Mucosa of rectum (tissue), 2 donors: ENCODE data around the gene BACH2.
"Not testable (repeated sequence)": the region's sequence is repeated elsewhere in the genome, so short reads cannot be mapped to it uniquely, and the experiment has no call there.

Experiments used
- H3K27ac ChIP-seq, 2 donors: one replicate each; pipeline ENCODE4 v1.7.0; 2013; ENCODE audit warnings: inconsistent platforms in 2 of 2, low read depth in 2 of 2, low read length in 2 of 2
- H3K27me3 ChIP-seq, 2 donors: one replicate each; pipeline ENCODE4 v1.7.0; 2013; ENCODE audit warnings: low read length in 2 of 2; ENCODE audit not compliant: control insufficient read depth in 2 of 2, insufficient read depth in 2 of 2
- H3K36me3 ChIP-seq, 2 donors: one replicate each; pipeline ENCODE4 v1.7.0; 2013; ENCODE audit warnings: low read length in 2 of 2; ENCODE audit not compliant: control insufficient read depth in 2 of 2, insufficient read depth in 2 of 2
- H3K4me1 ChIP-seq, 2 donors: one replicate each; pipeline ENCODE4 v1.7.0; 2013; ENCODE audit warnings: low read length in 2 of 2, mild to moderate bottlenecking in 1 of 2; ENCODE audit not compliant: control insufficient read depth in 2 of 2, insufficient read depth in 2 of 2
- H3K4me3 ChIP-seq, 2 donors: one replicate each; pipeline ENCODE4 v1.7.0; 2013; ENCODE audit warnings: low read length in 2 of 2
- H3K9ac ChIP-seq, 2 donors: one replicate each; pipeline ENCODE4 v1.7.0; 2013; ENCODE audit warnings: low read length in 2 of 2, low read depth in 1 of 2, mild to moderate bottlenecking in 1 of 2
- H3K9me3 ChIP-seq, 2 donors: one replicate each; pipeline ENCODE4 v1.7.0; 2013; ENCODE audit warnings: low read length in 2 of 2; ENCODE audit not compliant: control insufficient read depth in 2 of 2
- donor health status: healthy.
- donor health status: Normal muscosa, but diverticular disease.

Gene BACH2

GRCh38 chr6:89910001-89910901 is 386.4 kb downstream of the BACH2 start:
- not testable (repeated sequence) for H3K9me3 ChIP-seq

DNA sequence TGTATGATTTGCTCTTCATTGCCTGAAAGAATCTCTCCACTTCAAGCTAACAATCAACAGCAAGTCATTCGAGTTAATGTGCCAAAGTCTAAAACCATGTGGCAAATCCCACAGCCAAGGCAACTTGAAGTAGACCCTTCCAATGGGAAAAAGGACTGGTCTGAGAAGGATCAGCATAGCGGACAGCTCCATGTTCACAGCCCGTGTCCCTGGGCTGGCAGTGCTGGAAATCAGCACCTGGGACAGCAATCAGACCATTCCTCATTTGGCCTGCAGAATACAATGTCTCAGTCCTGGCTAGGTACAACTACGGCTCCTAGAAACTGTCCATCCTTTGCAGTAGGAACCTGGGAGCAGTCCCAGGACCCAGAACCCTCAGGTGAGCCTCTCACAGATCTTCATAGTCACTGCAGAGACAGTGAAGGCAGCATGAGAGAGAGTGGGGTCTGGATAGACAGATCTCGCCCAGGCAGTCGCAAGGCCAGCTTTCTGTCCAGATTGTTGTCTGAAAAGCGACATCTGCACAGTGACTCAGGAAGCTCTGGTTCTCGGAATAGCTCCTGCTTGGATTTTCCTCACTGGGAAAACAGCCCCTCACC is 401.3 kb downstream of the BACH2 start:
- Histone ChIP-seq H3K27ac (no peak overlapping the region), H3K4me1 (no peaks in the 10 kb centered on the region), H3K9ac (no peak overlapping the region), H3K27me3 (peaks cover 4% of the 10 kb centered on the region in 2 donors), H3K4me3 (no peak overlapping the region), H3K36me3 (no peaks in the 10 kb centered on the region), H3K9me3 (no peaks in the 10 kb centered on the region)

More at GRCh38 chr6:89910001-89910901, 386.4 kb downstream of the BACH2 start:
- not testable (repeated sequence) for H3K27ac ChIP-seq, H3K9ac ChIP-seq, H3K27me3 ChIP-seq, H3K4me3 ChIP-seq, H3K36me3 ChIP-seq, H3K4me1 ChIP-seq

- Histone ChIP-seq H3K27me3 (peaks cover 4% of the 10 kb centered on the region in 2 donors), H3K9ac (no peak within 1 kb of the TSS), H3K9me3 (no peaks in the 10 kb centered on the region)
Observed at GRCh38 chr6:89894169-89894568, 402.5 kb downstream of the BACH2 start, which contains the start of gene GJA10. TSS of gene GJA10 (plus strand) at chr6:89894469. CDS start at chr6:89894469, 0 bp downstream.

GRCh38 chr6:89892577-89892976 is 404.1 kb downstream of the BACH2 start:
- H3K9me3 ChIP-seq, H3K27me3 ChIP-seq, H3K36me3 ChIP-seq, H3K9ac ChIP-seq, H3K4me3 ChIP-seq, H3K27ac ChIP-seq, H3K4me1 ChIP-seq: not testable (repeated sequence)

More at GRCh38 chr6:89894169-89894568, 402.5 kb downstream of the BACH2 start, which contains the start of gene GJA10:
- no peak within 1 kb of the TSS for H3K4me3 ChIP-seq
- no peak within 1 kb of the TSS for H3K27ac ChIP-seq
- H3K36me3 ChIP-seq: no peaks in the 10 kb centered on the region
- no peaks in the 10 kb centered on the region for H3K4me1 ChIP-seq

GRCh38 chr6:89890845-89891528 is 405.7 kb downstream of the BACH2 start:
- H3K9ac ChIP-seq, H3K36me3 ChIP-seq, H3K27me3 ChIP-seq, H3K4me3 ChIP-seq, H3K4me1 ChIP-seq, H3K9me3 ChIP-seq, H3K27ac ChIP-seq: not testable (repeated sequence)

- Histone ChIP-seq H3K27ac (no peak overlapping the region), H3K36me3 (no peaks in the 10 kb centered on the region), H3K9me3 (no peaks in the 10 kb centered on the region), H3K9ac (no peak overlapping the region), H3K27me3 (peaks cover 4% of the 10 kb centered on the region in 2 donors), H3K4me3 (no peak overlapping the region), H3K4me1 (no peaks in the 10 kb centered on the region)
Observed at GRCh38 chr6:89888871-89889270, 407.8 kb downstream of the BACH2 start.

GRCh38 chr6:89888138-89888514 is 408.5 kb downstream of the BACH2 start:
- Histone ChIP-seq H3K9me3 (no peaks in the 10 kb centered on the region), H3K27me3 (peaks cover 4% of the 10 kb centered on the region in 2 donors), H3K9ac (no peak overlapping the region), H3K4me1 (no peaks in the 10 kb centered on the region), H3K4me3 (no peak overlapping the region), H3K27ac (no peak overlapping the region), H3K36me3 (no peaks in the 10 kb centered on the region)

DNA sequence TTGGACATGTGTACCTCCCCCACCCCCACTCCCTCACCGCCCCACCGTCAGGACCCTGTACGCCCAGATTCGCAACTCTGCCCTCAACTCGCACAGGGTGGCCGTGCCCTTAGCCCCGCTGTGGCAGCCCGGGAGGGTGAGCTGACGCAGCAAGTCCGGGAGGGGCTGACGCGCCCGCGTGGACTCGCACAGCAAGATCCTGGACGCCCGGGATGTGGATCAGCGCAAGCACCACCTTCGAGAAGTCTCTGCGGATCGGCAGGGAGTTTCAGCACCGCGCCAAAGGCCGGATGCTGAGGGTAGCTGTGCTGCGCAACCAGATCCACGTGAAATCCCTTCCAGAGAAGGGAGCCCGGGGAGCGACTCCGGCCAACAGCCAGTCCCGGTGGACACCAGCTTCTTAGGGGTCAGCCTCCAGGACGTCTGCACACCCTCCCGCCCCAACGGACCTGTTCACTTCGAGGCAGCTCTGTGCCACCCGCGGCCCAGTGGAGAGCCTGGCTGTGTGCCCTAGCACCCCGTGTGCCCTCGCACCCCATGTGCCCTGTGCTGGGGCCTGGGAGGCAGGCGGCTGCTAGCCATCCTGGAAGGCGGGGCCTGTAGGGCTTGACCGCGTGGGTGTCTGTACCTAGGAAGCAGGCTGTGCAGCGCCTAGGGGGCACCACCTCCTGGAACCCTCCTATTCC is 409.0 kb downstream of the BACH2 start:
- Histone ChIP-seq H3K36me3 (no peaks in the 10 kb centered on the region), H3K4me3 (no peak overlapping the region), H3K9ac (no peak overlapping the region), H3K4me1 (no peaks in the 10 kb centered on the region), H3K27me3 (peaks cover 4% of the 10 kb centered on the region in 2 donors), H3K9me3 (no peaks in the 10 kb centered on the region), H3K27ac (no peak overlapping the region)

GRCh38 chr6:89886378-89887120 is 410.1 kb downstream of the BACH2 start:
- peaks cover 0 to 4% of the 10 kb centered on the region in 2 donors for H3K27me3 ChIP-seq
- no peaks in the 10 kb centered on the region for H3K4me1 ChIP-seq
- H3K27ac ChIP-seq: no peak overlapping the region
- no peak overlapping the region for H3K4me3 ChIP-seq
- no peak overlapping the region for H3K9ac ChIP-seq
- H3K36me3 ChIP-seq: no peaks in the 10 kb centered on the region
- no peaks in the 10 kb centered on the region for H3K9me3 ChIP-seq
